ENCODE data around the gene NTF3.

GRCh38 chr12:5452569-5452968, 20.7 kb downstream of the NTF3 start:
- TF ChIP-seq CTCF (IDR thresholded peaks at IDR 0.05; ENCODE audit: low read depth, low read length): no peak
- TF ChIP-seq POLR2A (IDR thresholded peaks at IDR 0.05; ENCODE audit: extremely low read depth, insufficient read length): no peak

Measured in NB4 (cell line).